Hematopoietic multipotent progenitor cell treated with erythropoietin and hydrocortisone succinate and interleukin-3 and kit ligand, for 4 days (in vitro differentiated cells): ENCODE results near the gene HMMR.

Source experiments
- DNase-seq: peaks from one replicate; pipeline ENCODE4 v3.0.0-alpha.2; 2015

Gene HMMR

GRCh38 chr5:163458778-163459385, 1.6 kb upstream of the HMMR start:
- DNase-seq: peak; percentile 38

- DNase-seq: no peak
These were observed 992 bp upstream of the HMMR start for GRCh38 chr5:163459462-163459818.

GRCh38 chr5:163459819-163460561, 442 bp upstream of the HMMR start, which contains the start of gene NUDCD2:
Gene NUDCD2 (minus strand): TSS chr5:163460102. CDS start chr5:163460050, 52 bp downstream.
- DNase-seq: peak; percentile 99

- no peak for DNase-seq
These were observed 2.6 kb downstream of the HMMR start for GRCh38 chr5:163463063-163463435.

GRCh38 chr5:163467682-163468081, 7.2 kb downstream of the HMMR start:
- no peak for DNase-seq

GRCh38 chr5:163473635-163474243, 13.3 kb downstream of the HMMR start:
- DNase-seq: peak; percentile 48

- peak; percentile 26 for DNase-seq
These were observed 15.0 kb downstream of the HMMR start for GRCh38 chr5:163475411-163475810.

GRCh38 chr5:163478126-163478981, 17.9 kb downstream of the HMMR start:
- DNase-seq: no peak

- DNase-seq: no peak
These were observed 18.5 kb downstream of the HMMR start for GRCh38 chr5:163478982-163479271.

- DNase-seq: peak; percentile 70
These were observed 28.8 kb downstream of the HMMR start for GRCh38 chr5:163489055-163489744.

- DNase-seq: no peak
These were observed 29.3 kb downstream of the HMMR start for GRCh38 chr5:163489745-163490075.

GRCh38 chr5:163496286-163496685, 35.9 kb downstream of the HMMR start:
- no peak for DNase-seq

- DNase-seq: no peak
These were observed 36.9 kb downstream of the HMMR start for GRCh38 chr5:163497315-163497714.

- no peak for DNase-seq
These were observed 38.5 kb downstream of the HMMR start for GRCh38 chr5:163498886-163499285.

GRCh38 chr5:163502521-163502920, 42.1 kb downstream of the HMMR start:
- DNase-seq: peak; percentile 17

- DNase-seq: peak; percentile 95
These were observed 43.0 kb downstream of the HMMR start for GRCh38 chr5:163503106-163504078.

- peak; percentile 84 for DNase-seq
These were observed 43.9 kb downstream of the HMMR start for GRCh38 chr5:163504079-163504931.

- DNase-seq: no peak
These were observed 44.6 kb downstream of the HMMR start for GRCh38 chr5:163505049-163505367.

GRCh38 chr5:163505368-163506094, 45.1 kb downstream of the HMMR start, which contains the start of gene MAT2B:
Gene MAT2B (plus strand): TSS chr5:163505619. CDS start chr5:163505687, 68 bp downstream.
- peak; percentile 99 for DNase-seq

- DNase-seq: no peak
These were observed 45.6 kb downstream of the HMMR start for GRCh38 chr5:163506095-163506457.
